GM12878 (cell line): ENCODE data around the gene PSMB7. TPM values are rescaled to one million over a fixed set of nuclear protein-coding genes. Genes with fewer than 3 reads are reported as not detected.

Experiments used
- ATAC-seq: fragments of 200-7000 bp; cut with Tn5 transposase; 3 replicates; pipeline ENCODE4 v1.9.1; 2020; ENCODE audit warnings: mild to moderate bottlenecking, moderate library complexity
- BruUV-seq: library from RNA; stranded (reverse); fragments of 400-500 nt; replicated peaks from 2 replicates; lab custom pipeline; 2021; lab: Mats Ljungman, UMichigan
- CTCF ChIA-PET: fragments of 300-600 bp; sonication (Branson Sonifier 250); formaldehyde crosslinking; extraction: SDS; loops from one replicate; lab custom pipeline; 2021; ENCODE audit warnings: inconsistent platforms; lab: Yijun Ruan, JAX
- POLR2A ChIA-PET: fragments of 350-600 bp; formaldehyde crosslinking; extraction: SDS; loops from one replicate; lab custom pipeline; 2021; ENCODE audit warnings: inconsistent platforms; lab: Charles Lee
- RAD21 ChIA-PET: fragments of 300-600 bp; sonication (Branson Sonifier 250); formaldehyde crosslinking; loops from one replicate; lab custom pipeline; 2023; ENCODE audit warnings: antibody characterized with exemption; ENCODE audit not compliant: unreplicated experiment; lab: Charles Lee
- SMC1A ChIA-PET: fragments of 300-600 bp; sonication (Branson Sonifier 250); formaldehyde crosslinking; loops from one replicate; lab custom pipeline; 2023; ENCODE audit not compliant: unreplicated experiment, uncharacterized antibody; lab: Charles Lee
- DNase-seq: peaks from one replicate; pipeline ENCODE4 v3.0.0-alpha.2; 2011; ENCODE audit warnings: low read depth, low spot score
- FAIRE-seq: peaks from 3 replicates; lab custom pipeline; 2011; peaks lifted over from hg19 to GRCh38; lab: Jason Lieb, UNC
- H2AFZ ChIP-seq: 2 replicates; pipeline ENCODE4 v1.6.0; 2011; ENCODE audit warnings: low read depth, low read length, control low read depth; ENCODE audit not compliant: control insufficient read depth
- H3K27ac ChIP-seq: 2 replicates; pipeline ENCODE4 v1.5.1; 2011; ENCODE audit warnings: control low read depth; ENCODE audit not compliant: control insufficient read depth, insufficient read depth
- H3K27me3 ChIP-seq, 2 experiments: replicated peaks in 1 of 2; 2 replicates each; pipeline versions ENCODE4 v1.6.0 to v1.6.1; 2011; ENCODE audit warnings: low read length in 1 of 2; ENCODE audit not compliant: control insufficient read depth in 2 of 2, insufficient read depth in 2 of 2
- H3K36me3 ChIP-seq, 2 experiments: 2 replicates each; pipeline ENCODE4 v1.5.1; 2011; ENCODE audit warnings: low read length in 1 of 2; ENCODE audit not compliant: control insufficient read depth in 2 of 2, insufficient read depth in 2 of 2
- H3K4me1 ChIP-seq: 2 replicates; pipeline ENCODE4 v1.6.1; 2011; ENCODE audit warnings: mild to moderate bottlenecking, low read length, moderate library complexity, mixed read lengths; ENCODE audit not compliant: control insufficient read depth, insufficient read depth
- H3K4me2 ChIP-seq: 2 replicates; pipeline ENCODE4 v1.6.0; 2011; ENCODE audit warnings: control low read depth; ENCODE audit not compliant: control insufficient read depth, insufficient read depth
- H3K4me3 ChIP-seq: fragments of 200-600 bp; sonication (generic); 2 replicates; pipeline ENCODE4 v1.5.1; 2016
- H3K79me2 ChIP-seq: 2 replicates; pipeline ENCODE4 v1.6.0; 2011; ENCODE audit warnings: low read length; ENCODE audit not compliant: control insufficient read depth, insufficient read depth
- H3K9ac ChIP-seq: 2 replicates; pipeline ENCODE4 v1.8.0; 2011; ENCODE audit warnings: low read length, control low read depth, mixed read lengths; ENCODE audit not compliant: control insufficient read depth, insufficient read depth
- H3K9me3 ChIP-seq: replicated peaks from 3 replicates; pipeline ENCODE4 v1.5.1; 2011; ENCODE audit warnings: mild to moderate bottlenecking, low read length; ENCODE audit not compliant: control insufficient read depth, insufficient read depth
- H4K20me1 ChIP-seq: 2 replicates; pipeline ENCODE4 v1.6.0; 2011; ENCODE audit not compliant: control insufficient read depth, insufficient read depth
- EED ChIP-seq: sonication (generic); IDR thresholded peaks from 2 replicates; pipeline ENCODE4 v1.6.1; 2016; ENCODE audit warnings: antibody characterized with exemption, low read depth
- FOS ChIP-seq: IDR thresholded peaks from 3 replicates; pipeline ENCODE4 v1.6.1; 2011; ENCODE audit warnings: borderline replicate concordance; ENCODE audit not compliant: insufficient read length; ENCODE audit errors: extremely low read depth
- FOXM1 ChIP-seq: IDR thresholded peaks from 2 replicates; pipeline ENCODE4 v1.6.1; 2012; ENCODE audit warnings: low read depth, mild to moderate bottlenecking, inconsistent platforms, low read length, moderate library complexity
- HDGF ChIP-seq: fragments of 450-650 bp; IDR thresholded peaks from 2 replicates; pipeline ENCODE4 v1.6.1; 2016; ENCODE audit warnings: antibody characterized with exemption
- JUND ChIP-seq: IDR thresholded peaks from 2 replicates; pipeline ENCODE4 v1.6.1; 2012; ENCODE audit warnings: low read depth, mild to moderate bottlenecking, low read length, improper control_type of control experiment, moderate library complexity
- NFXL1 ChIP-seq: fragments of 450-650 bp; IDR thresholded peaks from 2 replicates; pipeline ENCODE4 v1.6.1; 2017; ENCODE audit warnings: antibody characterized with exemption, mild to moderate bottlenecking, borderline replicate concordance
- POLR2A ChIP-seq: IDR thresholded peaks from 2 replicates; pipeline ENCODE4 v1.6.1; 2011; ENCODE audit warnings: low read depth, mild to moderate bottlenecking, low read length
- RAD21 ChIP-seq: IDR thresholded peaks from 2 replicates; pipeline ENCODE4 v1.6.1; 2011; ENCODE audit warnings: mild to moderate bottlenecking, low read depth, low read length, moderate library complexity; ENCODE audit not compliant: insufficient read depth
- RAD51 ChIP-seq: fragments of 450-650 bp; IDR thresholded peaks from 2 replicates; pipeline ENCODE4 v1.6.1; 2016; ENCODE audit warnings: moderate library complexity, mild to moderate bottlenecking, inconsistent platforms
- SKIL ChIP-seq: fragments of 450-650 bp; IDR thresholded peaks from 2 replicates; pipeline ENCODE4 v1.6.1; 2017; ENCODE audit warnings: mild to moderate bottlenecking, low read depth, inconsistent platforms; ENCODE audit not compliant: poor library complexity, severe bottlenecking
- WGBS: methylation state at CpG from one replicate; pipeline ENCODE4 v1.1.6; 2016; ENCODE audit warnings: low lambda C conversion rate; ENCODE audit not compliant: insufficient replicate concordance, insufficient coverage; ENCODE audit errors: missing lambda C conversion rate; 5-methylcytosine and 5-hydroxymethylcytosine counted together
- in situ Hi-C: fragments of 300-500 bp; cut with MboI; formaldehyde crosslinking; loops from 9 replicates; pipeline ENCODE4 v1.14.3; 2018; ENCODE audit warnings: mixed read lengths
- intact Hi-C: fragments of 100-400 bp; cut with micrococcal nuclease; formaldehyde crosslinking; loops from one replicate; pipeline ENCODE4 v1.14.2; 2022; ENCODE audit not compliant: unreplicated experiment
- polyA plus RNA-seq, 11 experiments: library from polyadenylated mRNA; depleted of rRNA in 4 of 11; unstranded in 6 of 11; stranded (reverse) in 5 of 11; fragments of >200 nt; fragmentation: Nextera tagmentation in 4 of 11; fragmentation: Illumina TruSeq in 1 of 11; extraction: Ambion mirVana in 4 of 11; extraction: Trizol in 1 of 11; gene quantifications; 1 replicate in 1 of 11; 2 replicates in 10 of 11; pipeline versions ENCODE4 v1.2.1 to v1.2.3, GENCODE V29; 2011 to 2016; ENCODE audit warnings: inconsistent platforms in 2 of 11, missing spikeins in 2 of 11, low read depth in 1 of 11
- total RNA-seq, 4 experiments: library from RNA; depleted of rRNA in 3 of 4; stranded (reverse); fragments of >200 nt in 3 of 4; fragmentation: Illumina TruSeq in 1 of 4; extraction: Trizol in 1 of 4; gene quantifications; 2 replicates each; pipeline versions ENCODE4 v1.2.1 to v1.2.3, GENCODE V29; 2013 to 2021

Gene PSMB7
- total and polyA plus RNA-seq, 10 of the 15 experiments (the other 5 are each of a cell fraction or from before 2014, with no cell fraction given) = 174 to 564 (median 268) TPM

- no TSS peak for BruUV-seq
- H3K4me2 ChIP-seq = no peak overlapping the region
- TF ChIP-seq FOS = no peak
- TF ChIP-seq EED = no peak
- no peak for TF ChIP-seq RAD51
- no peak for TF ChIP-seq RAD21
- TF ChIP-seq HDGF = no peak
- no peak for TF ChIP-seq FOXM1
- TF ChIP-seq NFXL1 = no peak
- no peak for TF ChIP-seq JUND
- H3K4me3 ChIP-seq = no peak overlapping the region
- no peaks in the 10 kb centered on the region for H3K9me3 ChIP-seq
- ChIA-PET SMC1A (no interaction called here), CTCF (no interaction called here), POLR2A (no interaction called here), RAD21 (no interaction called here)
- in situ Hi-C loops = no loop called here
- FAIRE-seq = no peak
- WGBS = 90% methylated on average over 9 of the region's 12 CpGs
- no peaks in the 10 kb centered on the region for H3K27me3 ChIP-seq
- no peak overlapping the region for H3K9ac ChIP-seq
- DNase-seq = no peak
- H3K36me3 ChIP-seq = peaks cover 34 to 66% of the 10 kb centered on the region in 2 experiments
- no peak for ATAC-seq
- H3K79me2 ChIP-seq = no peaks in the 10 kb centered on the region; the same call in 1 of the 2 replicates
- H3K4me1 ChIP-seq = peaks cover 8% of the 10 kb centered on the region
- no peak overlapping the region for H3K27ac ChIP-seq
- intact Hi-C loops = no loop called here
- H4K20me1 ChIP-seq = no peaks in the 10 kb centered on the region
- H2AFZ ChIP-seq = no peak overlapping the region
Observed at GRCh38 chr9:124328285-124328684, 87.0 kb downstream of the PSMB7 start.

GRCh38 chr9:124327491-124327890 is 87.8 kb downstream of the PSMB7 start:
- ChIA-PET RAD21 (interaction anchor here (0.8 kb wide), 1 partner anchor 201 kb away, joined by 4 read pairs; no protein-coding TSS in a partner anchor), CTCF (interaction anchor here (1.3 kb wide), 1 partner anchor 201 kb away, joined by 4 read pairs; no protein-coding TSS in a partner anchor), SMC1A (interaction anchor here (1.6 kb wide), 1 partner anchor 200 kb away, joined by 4 read pairs; no protein-coding TSS in a partner anchor), POLR2A (no interaction called here)
- DNase-seq = no peak
- in situ Hi-C loops (no loop called here), intact Hi-C loops (no loop called here)
- Histone ChIP-seq H3K79me2 (no peaks in the 10 kb centered on the region; the same call in 1 of the 2 replicates), H3K27me3 (no peaks in the 10 kb centered on the region), H3K9ac (no peak overlapping the region), H3K4me3 (no peak overlapping the region), H3K4me2 (no peak overlapping the region), H4K20me1 (no peaks in the 10 kb centered on the region), H3K4me1 (peaks cover 8% of the 10 kb centered on the region), H3K27ac (no peak overlapping the region), H3K36me3 (peaks cover 34 to 69% of the 10 kb centered on the region in 2 experiments), H2AFZ (no peak overlapping the region), H3K9me3 (no peaks in the 10 kb centered on the region)
- TF ChIP-seq POLR2A = peak; percentile 54; the same call in 1 of the 2 replicates
- TF ChIP-seq SKIL = no peak
- WGBS = 83% methylated on average over 6 of the region's 9 CpGs
- no peak for ATAC-seq
- FAIRE-seq = no peak
- no TSS peak for BruUV-seq
